ENCODE measurements around the gene DEAF1. TPM values are rescaled to one million over a fixed set of nuclear protein-coding genes. Genes with fewer than 3 reads are reported as not detected.
A peak's percentile ranks its signal among the peaks of the same experiment; 100 is the strongest.

The DEAF1 gene
- total and polyA plus RNA-seq, 2 of the 13 experiments (the other 11 are each of a cell fraction or from before 2014, with no cell fraction given), result 22.3 to 29.6 TPM

DNA sequence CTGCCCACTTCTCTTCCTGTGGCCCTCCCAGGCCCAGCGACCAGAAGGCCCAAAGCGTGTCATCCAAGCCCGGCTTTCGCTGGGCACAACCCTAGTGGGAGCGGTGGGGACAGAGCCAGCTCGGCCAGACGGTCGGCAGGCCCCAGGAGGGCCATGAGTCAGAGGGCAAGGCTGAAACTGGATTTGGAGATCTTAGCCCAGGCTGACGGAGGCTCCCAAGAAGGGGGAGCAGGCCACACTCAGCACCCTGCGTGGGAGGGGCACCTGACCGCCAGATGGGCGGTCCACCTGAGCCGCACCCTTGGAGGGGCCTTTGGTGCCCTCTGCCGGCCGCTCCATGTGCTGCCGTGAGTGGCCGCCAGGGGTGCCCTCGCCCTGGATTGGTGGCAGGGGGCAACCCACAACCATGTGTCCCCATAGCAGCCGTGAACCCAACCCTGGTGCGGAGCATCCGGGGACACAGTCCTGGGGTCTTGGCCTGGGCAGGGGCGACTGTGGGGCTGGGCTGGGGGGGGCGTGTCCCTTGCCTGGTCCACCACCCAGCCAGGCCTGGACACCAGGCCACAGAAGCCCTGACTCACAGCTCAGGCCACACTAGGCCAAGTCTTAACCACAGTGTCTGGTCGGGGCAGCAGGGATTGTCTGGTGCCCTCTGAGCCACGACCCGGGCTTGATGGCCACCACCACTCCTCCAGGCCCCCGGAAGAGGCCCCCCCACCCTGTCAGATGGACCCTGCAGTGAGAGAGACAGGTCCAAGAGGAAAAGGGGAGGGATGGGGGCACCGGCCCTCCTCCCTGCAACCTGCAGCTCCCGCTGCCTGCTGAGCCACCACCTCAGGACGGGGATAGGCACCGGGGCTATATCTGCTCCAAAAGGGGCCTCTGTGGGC lies 33.1 kb upstream of the DEAF1 start (continued):
- peak; percentile 41; the same call in 1 of the 2 replicates for TF ChIP-seq PHF8 (CRISPR knock-in tag; IDR thresholded peaks at IDR 0.05)
- peak; percentile 68 for TF ChIP-seq HOXA3 (CRISPR knock-in tag; IDR thresholded peaks at IDR 0.05)
- no peak for TF ChIP-seq XBP1 (CRISPR knock-in tag; IDR thresholded peaks at IDR 0.05)
- TF ChIP-seq, protein P1, sequence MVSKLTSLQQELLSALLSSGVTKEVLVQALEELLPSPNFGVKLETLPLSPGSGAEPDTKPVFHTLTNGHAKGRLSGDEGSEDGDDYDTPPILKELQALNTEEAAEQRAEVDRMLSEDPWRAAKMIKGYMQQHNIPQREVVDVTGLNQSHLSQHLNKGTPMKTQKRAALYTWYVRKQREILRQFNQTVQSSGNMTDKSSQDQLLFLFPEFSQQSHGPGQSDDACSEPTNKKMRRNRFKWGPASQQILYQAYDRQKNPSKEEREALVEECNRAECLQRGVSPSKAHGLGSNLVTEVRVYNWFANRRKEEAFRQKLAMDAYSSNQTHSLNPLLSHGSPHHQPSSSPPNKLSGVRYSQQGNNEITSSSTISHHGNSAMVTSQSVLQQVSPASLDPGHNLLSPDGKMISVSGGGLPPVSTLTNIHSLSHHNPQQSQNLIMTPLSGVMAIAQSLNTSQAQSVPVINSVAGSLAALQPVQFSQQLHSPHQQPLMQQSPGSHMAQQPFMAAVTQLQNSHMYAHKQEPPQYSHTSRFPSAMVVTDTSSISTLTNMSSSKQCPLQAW (CRISPR knock-in tag; IDR thresholded peaks at IDR 0.05), result peak; percentile 87
- peak; percentile 30; the same call in 1 of the 2 replicates for TF ChIP-seq ZNF777 (CRISPR knock-in tag; IDR thresholded peaks at IDR 0.05)
- TF ChIP-seq ZNF547 (CRISPR knock-in tag; IDR thresholded peaks at IDR 0.05), result peak; percentile 5; the same call in 1 of the 2 replicates
- peak; percentile 29 for TF ChIP-seq RBM22 (optimal IDR thresholded peaks at IDR 0.05; ENCODE audit: low read length)
- TF ChIP-seq HCFC1 (IDR thresholded peaks at IDR 0.05; ENCODE audit: low read depth, low read length), result peak; percentile 22; the same call in 1 of the 2 replicates
- TF ChIP-seq MAZ (IDR thresholded peaks at IDR 0.05; ENCODE audit: borderline replicate concordance, low read depth, low read length), result peak; percentile 51; the same call in 1 of the 2 replicates
- peak; percentile 69 for TF ChIP-seq MAZ (CRISPR knock-in tag; IDR thresholded peaks at IDR 0.05; ENCODE audit: low read depth)
- TF ChIP-seq, protein P2, sequence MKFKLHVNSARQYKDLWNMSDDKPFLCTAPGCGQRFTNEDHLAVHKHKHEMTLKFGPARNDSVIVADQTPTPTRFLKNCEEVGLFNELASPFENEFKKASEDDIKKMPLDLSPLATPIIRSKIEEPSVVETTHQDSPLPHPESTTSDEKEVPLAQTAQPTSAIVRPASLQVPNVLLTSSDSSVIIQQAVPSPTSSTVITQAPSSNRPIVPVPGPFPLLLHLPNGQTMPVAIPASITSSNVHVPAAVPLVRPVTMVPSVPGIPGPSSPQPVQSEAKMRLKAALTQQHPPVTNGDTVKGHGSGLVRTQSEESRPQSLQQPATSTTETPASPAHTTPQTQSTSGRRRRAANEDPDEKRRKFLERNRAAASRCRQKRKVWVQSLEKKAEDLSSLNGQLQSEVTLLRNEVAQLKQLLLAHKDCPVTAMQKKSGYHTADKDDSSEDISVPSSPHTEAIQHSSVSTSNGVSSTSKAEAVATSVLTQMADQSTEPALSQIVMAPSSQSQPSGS (CRISPR knock-in tag; IDR thresholded peaks at IDR 0.05), result 0 out of 2 replicates have a peak, but pooled peaks have one; percentile 32
- peak; percentile 56 for TF ChIP-seq PHF5A (CRISPR knock-in tag; IDR thresholded peaks at IDR 0.05; ENCODE audit: low read depth, unreplicated experiment)
- TF ChIP-seq, protein P3, sequence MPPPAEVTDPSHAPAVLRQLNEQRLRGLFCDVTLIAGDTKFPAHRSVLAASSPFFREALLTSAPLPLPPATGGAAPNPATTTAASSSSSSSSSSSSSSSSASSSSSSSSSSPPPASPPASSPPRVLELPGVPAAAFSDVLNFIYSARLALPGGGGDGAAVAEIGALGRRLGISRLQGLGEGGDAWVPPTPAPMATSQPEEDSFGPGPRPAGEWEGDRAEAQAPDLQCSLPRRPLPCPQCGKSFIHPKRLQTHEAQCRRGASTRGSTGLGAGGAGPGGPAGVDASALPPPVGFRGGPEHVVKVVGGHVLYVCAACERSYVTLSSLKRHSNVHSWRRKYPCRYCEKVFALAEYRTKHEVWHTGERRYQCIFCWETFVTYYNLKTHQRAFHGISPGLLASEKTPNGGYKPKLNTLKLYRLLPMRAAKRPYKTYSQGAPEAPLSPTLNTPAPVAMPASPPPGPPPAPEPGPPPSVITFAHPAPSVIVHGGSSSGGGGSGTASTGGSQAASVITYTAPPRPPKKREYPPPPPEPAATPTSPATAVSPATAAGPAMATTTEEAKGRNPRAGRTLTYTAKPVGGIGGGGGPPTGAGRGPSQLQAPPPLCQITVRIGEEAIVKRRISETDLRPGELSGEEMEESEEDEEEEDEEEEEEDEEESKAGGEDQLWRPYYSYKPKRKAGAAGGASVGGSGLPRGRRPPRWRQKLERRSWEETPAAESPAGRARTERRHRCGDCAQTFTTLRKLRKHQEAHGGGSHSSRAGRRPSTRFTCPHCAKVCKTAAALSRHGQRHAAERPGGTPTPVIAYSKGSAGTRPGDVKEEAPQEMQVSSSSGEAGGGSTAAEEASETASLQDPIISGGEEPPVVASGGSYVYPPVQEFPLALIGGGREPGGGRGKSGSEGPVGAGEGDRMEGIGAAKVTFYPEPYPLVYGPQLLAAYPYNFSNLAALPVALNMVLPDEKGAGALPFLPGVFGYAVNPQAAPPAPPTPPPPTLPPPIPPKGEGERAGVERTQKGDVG (CRISPR knock-in tag; IDR thresholded peaks at IDR 0.05; ENCODE audit: borderline replicate concordance), result peak; percentile 63; the same call in 1 of the 2 replicates
- TF ChIP-seq, protein P4, sequence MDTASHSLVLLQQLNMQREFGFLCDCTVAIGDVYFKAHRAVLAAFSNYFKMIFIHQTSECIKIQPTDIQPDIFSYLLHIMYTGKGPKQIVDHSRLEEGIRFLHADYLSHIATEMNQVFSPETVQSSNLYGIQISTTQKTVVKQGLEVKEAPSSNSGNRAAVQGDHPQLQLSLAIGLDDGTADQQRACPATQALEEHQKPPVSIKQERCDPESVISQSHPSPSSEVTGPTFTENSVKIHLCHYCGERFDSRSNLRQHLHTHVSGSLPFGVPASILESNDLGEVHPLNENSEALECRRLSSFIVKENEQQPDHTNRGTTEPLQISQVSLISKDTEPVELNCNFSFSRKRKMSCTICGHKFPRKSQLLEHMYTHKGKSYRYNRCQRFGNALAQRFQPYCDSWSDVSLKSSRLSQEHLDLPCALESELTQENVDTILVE (CRISPR knock-in tag; IDR thresholded peaks at IDR 0.05), result peak; percentile 48; the same call in 1 of the 2 replicates
- no peak; the same call in 1 of the 2 replicates for TF ChIP-seq KLF15 (CRISPR knock-in tag; IDR thresholded peaks at IDR 0.05; ENCODE audit: borderline replicate concordance)
- TF ChIP-seq HMG20B (CRISPR knock-in tag; conservative IDR thresholded peaks at IDR 0.05), result no peak
- TF ChIP-seq, protein P5, sequence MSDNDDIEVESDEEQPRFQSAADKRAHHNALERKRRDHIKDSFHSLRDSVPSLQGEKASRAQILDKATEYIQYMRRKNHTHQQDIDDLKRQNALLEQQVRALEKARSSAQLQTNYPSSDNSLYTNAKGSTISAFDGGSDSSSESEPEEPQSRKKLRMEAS (IDR thresholded peaks at IDR 0.05), result peak; percentile 74
- TF ChIP-seq MYC (CRISPR knock-in tag; IDR thresholded peaks at IDR 0.05; ENCODE audit: borderline replicate concordance), result peak; percentile 88
- TF ChIP-seq SALL1 (CRISPR knock-in tag; IDR thresholded peaks at IDR 0.05), result peak; percentile 25; the same call in 1 of the 2 replicates
- no peak for TF ChIP-seq ATF7 (IDR thresholded peaks at IDR 0.05)
- TF ChIP-seq ATF7 (CRISPR knock-in tag; IDR thresholded peaks at IDR 0.05), result no peak
- peak; percentile 66; the same call in 1 of the 2 replicates for TF ChIP-seq YEATS4 (CRISPR knock-in tag; IDR thresholded peaks at IDR 0.05; ENCODE audit: borderline replicate concordance)
